ENCODE measurements around the gene CNIH3.
A peak's percentile ranks its signal among the peaks of the same experiment; 100 is the strongest.

The CNIH3 gene

DNA sequence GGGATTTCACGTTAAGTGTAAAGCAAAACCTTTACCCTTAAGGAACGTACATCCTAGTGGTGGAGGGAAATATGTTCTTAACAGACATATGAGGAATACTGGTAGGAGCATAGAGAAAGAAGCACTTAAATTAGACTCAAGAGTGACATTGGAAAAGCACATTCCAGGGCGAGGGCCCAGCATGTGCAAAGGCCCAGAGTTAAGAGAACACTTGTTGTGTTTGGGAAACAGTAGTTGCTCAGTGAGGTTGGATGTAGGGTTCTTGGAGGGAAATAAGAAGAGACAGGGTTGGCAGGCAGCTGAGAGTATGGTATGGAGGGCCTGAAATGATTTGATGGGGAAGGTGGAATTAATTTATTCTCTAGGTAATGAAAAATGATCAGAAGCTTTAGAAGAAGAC lies 115.5 kb downstream of the CNIH3 start:
- Histone ChIP-seq H3K4me3 (ENCODE audit: low read depth, low read length) (no peak overlapping the region), H3K27me3 (ENCODE audit: insufficient read depth, low read length) (no peaks in the 10 kb centered on the region), H3K79me2 (ENCODE audit: control insufficient read depth, insufficient read depth, low read length, unreplicated experiment) (no peaks in the 10 kb centered on the region), H3K4me1 (ENCODE audit: control insufficient read depth, insufficient read depth, low read length, unreplicated experiment) (peaks cover 51% of the 10 kb centered on the region), H3K27ac (ENCODE audit: low read depth, low read length) (peak overlapping the region; percentile 71), H2AFZ (ENCODE audit: low read length, unreplicated experiment) (no peak overlapping the region), H3K36me3 (ENCODE audit: insufficient read depth, low read length) (no peaks in the 10 kb centered on the region)

DNA sequence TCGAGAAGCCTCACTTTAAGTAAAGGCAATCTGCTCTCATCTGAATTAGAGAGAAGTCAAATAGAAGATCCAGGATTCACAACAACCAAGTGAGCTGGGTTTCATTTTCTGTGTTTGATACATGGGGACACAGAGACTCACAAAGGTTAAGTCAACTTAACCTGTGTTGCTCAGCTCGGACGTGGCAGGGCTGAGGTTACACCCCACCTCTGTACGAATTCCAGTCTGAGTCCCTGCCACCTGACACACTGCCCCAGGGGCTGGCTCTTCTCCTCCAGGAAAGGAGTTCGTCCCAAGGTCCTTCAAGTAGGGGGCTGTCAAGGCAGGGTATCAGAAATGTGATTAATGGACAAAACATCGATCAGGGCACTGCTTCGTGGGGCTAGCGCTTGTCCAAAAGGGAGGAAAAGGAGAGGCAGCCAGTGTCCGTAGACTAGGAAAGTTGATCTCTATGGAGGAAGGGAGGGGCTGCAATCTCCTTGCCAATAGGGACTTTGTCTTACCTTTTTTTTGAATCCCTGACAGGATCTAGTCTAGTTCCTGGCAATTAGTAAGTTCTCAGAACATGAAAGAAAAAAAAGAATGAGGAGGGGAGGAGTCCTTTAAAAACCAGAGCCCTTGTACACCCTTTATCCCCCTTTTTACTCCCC lies 116.4 kb downstream of the CNIH3 start:
- Histone ChIP-seq H3K27ac (ENCODE audit: low read depth, low read length) (peak overlapping the region; percentile 33; the same call in 1 of the 2 replicates), H3K27me3 (ENCODE audit: insufficient read depth, low read length) (no peaks in the 10 kb centered on the region), H2AFZ (ENCODE audit: low read length, unreplicated experiment) (no peak overlapping the region), H3K4me3 (ENCODE audit: low read depth, low read length) (no peak overlapping the region), H3K36me3 (ENCODE audit: insufficient read depth, low read length) (no peaks in the 10 kb centered on the region), H3K79me2 (ENCODE audit: control insufficient read depth, insufficient read depth, low read length, unreplicated experiment) (no peaks in the 10 kb centered on the region), H3K4me1 (ENCODE audit: control insufficient read depth, insufficient read depth, low read length, unreplicated experiment) (peaks cover 51% of the 10 kb centered on the region)

DNA sequence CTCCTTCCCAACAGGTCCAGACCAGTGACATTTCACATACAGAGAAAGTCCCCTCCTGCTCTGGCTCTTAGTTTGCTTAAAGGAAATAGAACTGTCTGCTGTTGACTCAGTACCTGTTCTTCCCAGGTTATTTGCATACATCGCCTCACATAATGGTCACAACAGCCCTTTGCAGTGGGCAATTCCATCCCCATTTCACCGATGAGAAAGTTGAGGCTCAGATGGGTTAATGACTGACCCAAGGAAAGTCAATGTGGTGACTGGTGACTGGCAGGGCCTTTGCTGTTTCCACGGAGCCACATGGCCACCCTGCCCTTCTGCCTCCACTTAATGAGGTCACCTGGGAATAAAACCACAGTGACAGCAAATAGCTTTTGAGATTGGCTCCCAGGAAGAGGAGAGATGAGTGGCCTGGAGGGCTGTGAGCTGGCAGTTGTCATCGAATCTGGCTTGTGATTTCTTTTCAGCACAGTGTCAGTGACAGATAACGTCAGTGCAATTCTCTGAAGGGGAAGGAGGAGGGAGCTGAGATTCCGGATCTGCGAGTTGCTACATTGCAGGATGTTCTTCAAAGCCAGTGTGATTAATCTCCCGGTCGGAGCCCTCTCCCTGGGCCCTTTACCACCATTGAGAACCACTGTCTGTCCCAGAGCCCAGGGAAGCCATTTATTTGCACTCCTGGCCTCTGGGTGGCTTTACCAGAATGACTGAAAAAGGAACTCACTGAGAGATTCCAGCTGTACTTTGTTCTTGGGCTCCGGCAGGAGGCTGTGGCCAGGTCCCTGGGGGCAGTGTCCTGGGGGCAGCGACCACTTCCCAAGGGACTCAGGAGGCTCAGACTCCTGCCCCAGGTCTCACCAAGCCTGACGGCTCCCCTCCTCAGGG lies 117.2 kb downstream of the CNIH3 start:
- H3K27ac ChIP-seq (ENCODE audit: low read depth, low read length), result peak overlapping the region; percentile 33
- peaks cover 52% of the 10 kb centered on the region for H3K4me1 ChIP-seq (ENCODE audit: control insufficient read depth, insufficient read depth, low read length, unreplicated experiment)
- no peak overlapping the region for H2AFZ ChIP-seq (ENCODE audit: low read length, unreplicated experiment)
- no peaks in the 10 kb centered on the region for H3K27me3 ChIP-seq (ENCODE audit: insufficient read depth, low read length)
- H3K4me3 ChIP-seq (ENCODE audit: low read depth, low read length), result no peak overlapping the region
- H3K36me3 ChIP-seq (ENCODE audit: insufficient read depth, low read length), result no peaks in the 10 kb centered on the region
- no peaks in the 10 kb centered on the region for H3K79me2 ChIP-seq (ENCODE audit: control insufficient read depth, insufficient read depth, low read length, unreplicated experiment)

DNA sequence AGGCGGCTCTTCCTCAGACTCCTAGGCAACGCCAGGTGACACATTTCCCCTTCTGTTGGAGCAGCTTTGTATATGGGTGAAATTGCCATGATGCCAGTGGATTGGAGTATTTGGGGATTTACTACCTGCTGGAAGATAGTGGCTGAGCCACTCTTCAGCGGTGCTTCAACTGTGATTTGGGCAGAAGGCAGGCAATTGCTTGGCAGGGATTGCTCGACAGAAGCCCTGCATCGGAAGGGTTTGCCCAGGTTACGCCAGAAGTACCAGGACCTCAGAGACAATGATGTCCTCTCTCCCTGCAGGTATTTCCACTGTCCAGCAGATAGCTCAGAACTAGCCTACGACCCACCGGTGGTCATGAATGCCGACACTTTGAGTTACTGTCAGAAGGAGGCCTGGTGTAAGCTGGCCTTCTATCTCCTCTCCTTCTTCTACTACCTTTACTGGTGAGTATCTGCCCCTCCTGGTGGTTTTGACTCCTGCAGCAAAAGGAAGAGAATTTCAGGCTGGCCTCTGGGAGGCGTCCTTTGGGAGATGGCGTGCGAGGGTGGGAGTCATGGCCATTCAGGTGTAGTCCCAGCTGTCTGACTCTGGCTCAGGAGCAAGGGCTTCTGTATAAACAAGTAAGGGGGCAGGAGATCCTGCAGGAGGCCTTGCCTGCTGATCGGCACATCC lies 118.3 kb downstream of the CNIH3 start:
- Histone ChIP-seq H3K36me3 (ENCODE audit: insufficient read depth, low read length) (no peaks in the 10 kb centered on the region), H3K27me3 (ENCODE audit: insufficient read depth, low read length) (no peaks in the 10 kb centered on the region), H3K4me1 (ENCODE audit: control insufficient read depth, insufficient read depth, low read length, unreplicated experiment) (peaks cover 55% of the 10 kb centered on the region), H3K27ac (ENCODE audit: low read depth, low read length) (no peak overlapping the region), H3K79me2 (ENCODE audit: control insufficient read depth, insufficient read depth, low read length, unreplicated experiment) (no peaks in the 10 kb centered on the region), H3K4me3 (ENCODE audit: low read depth, low read length) (no peak overlapping the region), H2AFZ (ENCODE audit: low read length, unreplicated experiment) (no peak overlapping the region)

DNA sequence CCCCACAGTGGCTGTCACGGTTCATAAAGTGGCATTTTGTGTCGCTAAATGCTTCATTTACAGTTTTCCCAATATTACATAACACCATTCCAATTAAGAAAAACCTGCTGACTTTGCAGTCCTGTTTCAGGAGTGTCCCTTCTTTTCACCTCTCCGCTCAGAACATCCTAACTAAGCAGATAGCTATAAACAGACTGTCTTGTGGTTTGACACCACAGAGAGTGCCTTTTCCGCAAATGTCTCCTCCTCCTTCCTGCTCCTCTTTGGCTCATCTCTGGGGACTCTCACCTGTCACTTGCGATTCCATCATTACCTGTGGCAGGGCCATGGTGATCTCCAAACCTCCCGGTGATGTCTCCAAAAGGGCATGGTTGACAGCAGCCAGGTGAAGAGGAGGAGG lies 119.0 kb downstream of the CNIH3 start:
- Histone ChIP-seq H3K79me2 (ENCODE audit: control insufficient read depth, insufficient read depth, low read length, unreplicated experiment) (no peaks in the 10 kb centered on the region), H2AFZ (ENCODE audit: low read length, unreplicated experiment) (no peak overlapping the region), H3K27ac (ENCODE audit: low read depth, low read length) (no peak overlapping the region), H3K4me1 (ENCODE audit: control insufficient read depth, insufficient read depth, low read length, unreplicated experiment) (peaks cover 53% of the 10 kb centered on the region), H3K36me3 (ENCODE audit: insufficient read depth, low read length) (no peaks in the 10 kb centered on the region), H3K4me3 (ENCODE audit: low read depth, low read length) (no peak overlapping the region), H3K27me3 (ENCODE audit: insufficient read depth, low read length) (no peaks in the 10 kb centered on the region)

DNA sequence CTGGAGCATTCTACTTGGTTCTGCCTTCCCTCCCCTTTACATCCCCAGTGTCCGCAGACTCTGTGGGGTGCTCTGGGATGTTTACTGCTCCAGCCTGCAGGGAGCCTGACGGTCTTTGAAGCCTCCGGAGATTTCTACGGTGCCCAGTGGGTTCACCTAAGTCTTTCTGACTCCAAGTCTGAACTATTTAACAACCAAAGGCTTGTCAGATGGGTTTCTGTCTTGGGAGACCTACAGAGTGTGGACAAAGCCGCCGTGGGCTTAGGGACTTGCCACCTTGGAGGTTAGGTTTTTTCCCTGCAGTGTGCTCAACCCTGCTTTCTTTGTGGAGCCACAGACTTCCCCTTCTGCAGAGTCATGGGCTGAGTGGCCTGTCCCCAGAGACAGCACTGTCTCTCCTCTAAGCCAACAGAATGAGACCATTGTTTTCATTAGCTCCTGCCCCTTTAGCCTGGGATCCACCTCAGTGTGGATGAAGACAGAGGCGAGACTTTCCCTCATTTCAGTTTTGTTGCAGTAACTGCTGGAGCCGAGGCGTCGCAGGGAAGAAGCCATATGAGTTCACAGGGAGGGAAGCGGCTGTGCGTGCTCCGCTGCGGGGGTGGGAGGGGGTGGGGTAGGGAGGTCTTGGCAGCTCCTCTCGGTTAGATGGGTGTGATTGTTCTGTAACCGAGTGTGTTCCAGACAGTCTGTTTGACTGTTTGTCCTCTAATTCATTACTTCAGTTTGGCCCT lies 120.7 kb downstream of the CNIH3 start:
- no peaks in the 10 kb centered on the region for H3K36me3 ChIP-seq (ENCODE audit: insufficient read depth, low read length)
- H2AFZ ChIP-seq (ENCODE audit: low read length, unreplicated experiment), result peak overlapping the region; percentile 20
- no peaks in the 10 kb centered on the region for H3K27me3 ChIP-seq (ENCODE audit: insufficient read depth, low read length)
- no peaks in the 10 kb centered on the region for H3K79me2 ChIP-seq (ENCODE audit: control insufficient read depth, insufficient read depth, low read length, unreplicated experiment)
- H3K4me1 ChIP-seq (ENCODE audit: control insufficient read depth, insufficient read depth, low read length, unreplicated experiment), result peaks cover 40% of the 10 kb centered on the region
- H3K27ac ChIP-seq (ENCODE audit: low read depth, low read length), result peak overlapping the region; percentile 61
- H3K4me3 ChIP-seq (ENCODE audit: low read depth, low read length), result peak overlapping the region; percentile 43; the same call in 1 of the 2 replicates

DNA sequence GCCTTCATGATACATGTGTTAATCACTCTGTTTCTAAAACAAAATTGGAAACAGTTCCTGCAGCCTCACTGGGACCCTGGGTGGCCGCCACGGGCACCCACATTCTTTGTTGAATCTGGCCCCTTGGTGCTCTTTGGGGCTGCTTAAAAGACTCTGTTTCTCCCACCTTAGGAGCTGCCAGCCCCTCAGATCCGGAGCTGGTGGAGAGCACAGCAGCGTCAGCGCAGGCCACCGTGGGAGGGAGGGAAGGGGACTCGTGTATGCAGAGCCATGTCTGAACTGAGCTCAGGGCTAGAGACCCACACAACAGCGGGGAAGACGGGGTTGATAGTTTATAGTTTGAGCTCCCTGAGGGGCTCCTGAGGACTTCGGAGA lies 121.2 kb downstream of the CNIH3 start:
- Histone ChIP-seq H3K27ac (ENCODE audit: low read depth, low read length) (peak overlapping the region; percentile 61), H3K4me3 (ENCODE audit: low read depth, low read length) (peak overlapping the region; percentile 43; the same call in 1 of the 2 replicates), H3K4me1 (ENCODE audit: control insufficient read depth, insufficient read depth, low read length, unreplicated experiment) (peaks cover 39% of the 10 kb centered on the region), H3K79me2 (ENCODE audit: control insufficient read depth, insufficient read depth, low read length, unreplicated experiment) (no peaks in the 10 kb centered on the region), H2AFZ (ENCODE audit: low read length, unreplicated experiment) (peak overlapping the region; percentile 20), H3K36me3 (ENCODE audit: insufficient read depth, low read length) (no peaks in the 10 kb centered on the region), H3K27me3 (ENCODE audit: insufficient read depth, low read length) (no peaks in the 10 kb centered on the region)

DNA sequence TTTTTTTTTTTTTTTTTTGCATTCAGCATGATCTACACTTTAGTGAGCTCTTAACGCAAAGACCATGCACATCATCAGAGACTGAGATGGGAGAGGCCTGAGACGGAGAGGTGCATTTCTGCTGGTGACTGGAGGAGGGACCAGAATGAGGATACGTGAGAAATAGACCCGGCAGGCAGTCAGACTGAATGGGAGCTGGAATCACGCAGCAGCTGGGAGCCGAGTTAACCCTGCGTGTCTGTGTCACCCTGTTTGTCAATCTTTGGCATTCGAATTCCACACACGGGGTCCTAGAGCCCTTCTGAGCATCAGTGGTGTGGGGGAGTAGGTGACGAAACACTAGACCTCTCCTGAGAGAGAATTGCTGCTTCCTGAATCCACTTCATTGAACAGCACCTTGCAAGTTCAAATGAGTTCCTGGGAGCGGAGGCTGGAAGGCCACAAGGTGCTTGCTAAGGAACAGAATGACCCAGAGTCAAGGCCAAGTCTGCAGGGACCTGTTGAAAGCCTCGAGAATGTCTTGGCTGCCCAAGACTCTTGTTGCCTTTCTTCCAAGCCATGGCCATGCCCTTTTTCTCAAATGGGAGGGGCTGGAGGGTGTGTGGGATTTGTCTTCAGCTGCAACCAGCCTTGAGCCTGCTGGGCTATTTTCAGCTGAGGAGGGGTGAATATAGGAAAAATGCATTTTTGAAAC lies 123.3 kb downstream of the CNIH3 start:
- Histone ChIP-seq H3K4me3 (ENCODE audit: low read depth, low read length) (no peak overlapping the region), H2AFZ (ENCODE audit: low read length, unreplicated experiment) (no peak overlapping the region), H3K79me2 (ENCODE audit: control insufficient read depth, insufficient read depth, low read length, unreplicated experiment) (no peaks in the 10 kb centered on the region), H3K36me3 (ENCODE audit: insufficient read depth, low read length) (no peaks in the 10 kb centered on the region), H3K27ac (ENCODE audit: low read depth, low read length) (no peak overlapping the region), H3K27me3 (ENCODE audit: insufficient read depth, low read length) (no peaks in the 10 kb centered on the region), H3K4me1 (ENCODE audit: control insufficient read depth, insufficient read depth, low read length, unreplicated experiment) (peaks cover 22% of the 10 kb centered on the region)

DNA sequence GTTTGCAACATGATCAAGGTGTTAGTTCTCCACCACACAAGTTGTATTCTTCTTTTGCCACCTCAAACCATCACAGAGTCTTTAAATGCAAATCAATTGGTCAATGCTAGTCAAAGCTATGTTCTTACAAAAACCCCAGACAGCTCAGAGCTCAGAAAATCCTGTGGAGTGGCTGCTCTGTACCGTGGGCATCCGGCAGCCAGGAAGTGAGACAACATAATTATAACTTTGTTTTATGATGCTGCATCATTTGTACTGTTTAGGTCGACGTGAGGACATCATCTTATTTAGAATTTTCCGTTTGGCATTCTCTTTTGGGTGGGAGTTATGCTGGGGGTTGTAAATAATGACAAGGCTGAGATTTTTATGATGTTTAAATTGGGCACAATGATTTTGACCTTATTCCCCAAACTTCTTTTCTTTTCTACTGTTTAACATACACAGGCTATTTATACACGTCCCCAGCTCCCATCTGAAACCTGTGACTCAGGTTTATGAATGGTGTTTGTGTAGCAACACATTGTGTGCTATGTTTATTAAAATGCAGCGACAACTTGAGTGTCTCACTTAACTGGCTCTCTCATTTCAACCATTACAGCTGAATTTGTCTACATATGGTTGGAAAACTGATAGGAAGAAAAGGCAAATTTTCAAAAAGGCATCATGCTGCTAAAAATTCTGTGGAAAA lies 124.0 kb downstream of the CNIH3 start:
- H3K36me3 ChIP-seq (ENCODE audit: insufficient read depth, low read length), result no peaks in the 10 kb centered on the region
- peaks cover 22% of the 10 kb centered on the region for H3K4me1 ChIP-seq (ENCODE audit: control insufficient read depth, insufficient read depth, low read length, unreplicated experiment)
- H3K27me3 ChIP-seq (ENCODE audit: insufficient read depth, low read length), result no peaks in the 10 kb centered on the region
- no peak overlapping the region for H3K4me3 ChIP-seq (ENCODE audit: low read depth, low read length)
- H3K27ac ChIP-seq (ENCODE audit: low read depth, low read length), result no peak overlapping the region
- H3K79me2 ChIP-seq (ENCODE audit: control insufficient read depth, insufficient read depth, low read length, unreplicated experiment), result no peaks in the 10 kb centered on the region
- H2AFZ ChIP-seq (ENCODE audit: low read length, unreplicated experiment), result no peak overlapping the region
